OCI-LY3 (cell line): Measurements from ENCODE around the gene STX18.
"Not testable (repeated sequence)": the region's sequence is repeated elsewhere in the genome, so short reads cannot be mapped to it uniquely, and the experiment has no call there.

ENCODE experiments used
- H2AFZ ChIP-seq: fragments of 200-600, 300-600 bp; shearing (Covaris generic); 2 replicates; pipeline ENCODE4 v1.6.0; 2014; ENCODE audit warnings: antibody characterized with exemption, low read depth, low read length
- H3K27ac ChIP-seq: fragments of 200-600, 300-600 bp; sonication (generic); 2 replicates; pipeline ENCODE4 v1.5.1; 2014; ENCODE audit warnings: mild to moderate bottlenecking, low read length, moderate library complexity, mixed read lengths
- H3K27me3 ChIP-seq: fragments of 200-600, 300-600 bp; sonication (generic); 2 replicates; pipeline ENCODE4 v1.6.1; 2014; ENCODE audit warnings: low read depth, low read length, mixed read lengths
- H3K36me3 ChIP-seq: fragments of 200-600, 300-600 bp; sonication (generic); replicated peaks from 2 replicates; pipeline ENCODE3; 2014; ENCODE audit warnings: low read depth, low read length, mixed read lengths
- H3K4me1 ChIP-seq: fragments of 300-600, 200-600 bp; sonication (generic); 2 replicates; pipeline ENCODE4 v1.6.1; 2014; ENCODE audit warnings: low read length, mixed read lengths
- H3K4me2 ChIP-seq: fragments of 200-600, 300-600 bp; sonication (generic); 2 replicates; pipeline ENCODE4 v1.6.1; 2014; ENCODE audit warnings: low read length, mixed read lengths
- H3K4me3 ChIP-seq: fragments of 300-600, 200-600 bp; sonication (generic); 2 replicates; pipeline ENCODE4 v1.5.1; 2014; ENCODE audit warnings: antibody characterized with exemption, mild to moderate bottlenecking, low read length, moderate library complexity
- H3K79me2 ChIP-seq: fragments of 300-600, 200-600 bp; shearing (Covaris generic); 2 replicates; pipeline ENCODE4 v1.6.1; 2014; ENCODE audit warnings: mild to moderate bottlenecking, low read length, mixed read lengths
- H3K9ac ChIP-seq: fragments of 300-600, 200-600 bp; shearing (Covaris generic); 2 replicates; pipeline ENCODE4 v1.6.0; 2014; ENCODE audit warnings: mild to moderate bottlenecking, low read length, moderate library complexity
- H3K9me3 ChIP-seq: fragments of 200-600, 300-600 bp; shearing (Covaris generic); 2 replicates; pipeline ENCODE4 v1.6.1; 2014; ENCODE audit warnings: low read length, mixed read lengths; ENCODE audit not compliant: insufficient read depth
- H4K20me1 ChIP-seq: fragments of 200-600, 300-600 bp; sonication (generic); 2 replicates; pipeline ENCODE4 v1.6.1; 2016; ENCODE audit warnings: low read length, mixed read lengths; ENCODE audit not compliant: insufficient read depth
- CTCF ChIP-seq: fragments of 200-600, 300-600 bp; sonication (generic); IDR thresholded peaks from 2 replicates; pipeline ENCODE4 v1.5.1; 2014; ENCODE audit warnings: antibody characterized with exemption, low read length, low read depth
- EZH2phosphoT487 ChIP-seq: fragments of 200-600 bp; shearing (Covaris generic); IDR thresholded peaks from 2 replicates; pipeline ENCODE4 v1.6.1; 2018; ENCODE audit warnings: antibody characterized with exemption, mixed run types, low read depth

Gene STX18

DNA sequence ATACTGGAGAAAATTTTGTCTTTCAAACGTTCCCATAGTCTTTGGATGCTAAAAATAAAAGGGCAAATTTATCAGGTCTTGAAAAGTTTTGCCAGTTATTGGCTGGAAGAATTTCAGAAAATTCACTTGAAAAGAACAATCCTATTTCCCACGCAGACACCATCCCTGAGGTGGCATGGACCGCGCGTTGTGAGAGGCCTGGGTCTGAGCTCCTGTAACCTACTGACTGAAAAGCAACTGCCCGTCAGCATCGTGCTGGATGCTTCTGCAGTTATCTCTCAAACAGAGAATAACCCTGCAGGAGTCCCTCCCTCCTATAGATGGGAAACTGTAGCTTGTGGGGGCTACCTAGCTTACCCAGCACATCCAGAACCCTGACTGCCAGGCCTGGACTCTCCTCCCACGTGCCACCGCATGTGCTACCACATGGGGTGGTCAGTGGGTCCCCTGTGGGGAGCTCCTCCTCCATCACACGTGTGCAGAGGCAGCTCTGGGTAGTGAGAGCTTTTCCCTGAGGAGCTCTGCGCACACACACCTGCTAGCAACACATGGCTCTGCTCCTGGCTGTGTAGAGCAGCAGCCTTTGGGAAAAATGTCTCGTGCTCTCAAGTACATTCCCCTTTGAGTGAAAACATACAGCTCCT lies 118.9 kb downstream of the STX18 start:
- Histone ChIP-seq H3K4me3 (no peak overlapping the region), H4K20me1 (no peaks in the 10 kb centered on the region), H3K9ac (no peak overlapping the region), H3K4me2 (no peak overlapping the region), H3K36me3 (peaks cover 21% of the 10 kb centered on the region), H3K27me3 (no peaks in the 10 kb centered on the region), H3K9me3 (no peaks in the 10 kb centered on the region), H3K27ac (no peak overlapping the region), H2AFZ (no peak overlapping the region), H3K4me1 (no peaks in the 10 kb centered on the region), H3K79me2 (no peaks in the 10 kb centered on the region)
- no peak for TF ChIP-seq EZH2phosphoT487
- TF ChIP-seq CTCF: no peak

DNA sequence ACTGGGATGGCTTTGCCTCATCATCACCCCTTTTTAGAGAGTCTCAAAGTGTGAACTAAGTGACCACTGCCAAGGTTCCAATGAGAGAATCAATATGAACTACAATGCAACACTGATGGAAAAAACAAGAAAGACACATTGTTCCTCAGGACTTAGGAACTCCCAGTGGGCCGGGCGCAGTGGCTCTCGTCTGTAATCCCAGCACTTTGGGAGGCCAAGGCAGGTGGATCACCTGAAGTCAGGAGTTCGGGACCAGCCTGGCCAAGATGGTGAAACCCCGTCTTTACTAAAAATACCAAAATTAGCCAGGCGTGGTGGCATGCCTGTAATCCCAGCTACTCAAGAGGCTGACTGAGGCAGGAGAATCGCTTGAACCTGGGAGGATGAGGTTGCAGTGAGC lies 119.7 kb downstream of the STX18 start:
- H3K27ac ChIP-seq: not testable (repeated sequence)

DNA sequence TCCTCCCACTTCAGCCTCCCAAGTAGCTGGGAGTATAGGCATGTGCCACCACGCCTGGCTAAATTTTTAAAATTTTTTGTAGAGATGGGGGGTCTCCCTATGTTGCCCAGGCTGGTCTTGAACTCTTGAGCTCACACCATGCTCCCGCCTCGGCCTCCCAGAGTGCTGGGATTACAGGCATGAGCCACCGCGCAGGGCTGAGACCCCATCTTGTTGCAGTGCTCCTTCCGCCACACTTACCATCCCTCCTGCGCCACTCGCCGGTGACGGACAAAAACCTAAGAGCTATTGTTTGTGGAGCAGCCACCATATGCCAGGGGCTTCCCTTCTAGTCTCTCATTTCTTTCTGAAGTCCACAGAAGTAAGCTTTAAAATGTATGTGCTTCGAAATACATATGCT lies 120.5 kb downstream of the STX18 start:
- Histone ChIP-seq H3K4me3 (no peak overlapping the region), H4K20me1 (no peaks in the 10 kb centered on the region), H3K27ac (no peak overlapping the region), H2AFZ (no peak overlapping the region), H3K27me3 (no peaks in the 10 kb centered on the region), H3K4me1 (no peaks in the 10 kb centered on the region), H3K9ac (no peak overlapping the region), H3K9me3 (no peaks in the 10 kb centered on the region), H3K4me2 (no peak overlapping the region), H3K79me2 (no peaks in the 10 kb centered on the region), H3K36me3 (peaks cover 21% of the 10 kb centered on the region)
- no peak for TF ChIP-seq EZH2phosphoT487

More for the DNA sequence above, 119.7 kb downstream of the STX18 start:
- not testable (repeated sequence) for H4K20me1 ChIP-seq, H3K4me2 ChIP-seq, H3K79me2 ChIP-seq, H3K4me1 ChIP-seq, H3K9me3 ChIP-seq, H3K27me3 ChIP-seq, H3K4me3 ChIP-seq, H2AFZ ChIP-seq, H3K9ac ChIP-seq
- H3K36me3 ChIP-seq: peaks cover 21% of the 10 kb centered on the region

- no peaks in the 10 kb centered on the region for H3K27me3 ChIP-seq
- peaks cover 21% of the 10 kb centered on the region for H3K36me3 ChIP-seq
- H2AFZ ChIP-seq: no peak overlapping the region
- TF ChIP-seq EZH2phosphoT487: no peak
- no peak for TF ChIP-seq CTCF
- H3K9ac ChIP-seq: no peak overlapping the region
- H3K9me3 ChIP-seq: no peaks in the 10 kb centered on the region
- no peak overlapping the region for H3K27ac ChIP-seq
- no peaks in the 10 kb centered on the region for H4K20me1 ChIP-seq
- no peak overlapping the region for H3K4me2 ChIP-seq
- no peaks in the 10 kb centered on the region for H3K79me2 ChIP-seq
- no peak overlapping the region for H3K4me3 ChIP-seq
- H3K4me1 ChIP-seq: no peaks in the 10 kb centered on the region
Measured at GRCh38 chr4:4420421-4420820, 121.4 kb downstream of the STX18 start.

DNA sequence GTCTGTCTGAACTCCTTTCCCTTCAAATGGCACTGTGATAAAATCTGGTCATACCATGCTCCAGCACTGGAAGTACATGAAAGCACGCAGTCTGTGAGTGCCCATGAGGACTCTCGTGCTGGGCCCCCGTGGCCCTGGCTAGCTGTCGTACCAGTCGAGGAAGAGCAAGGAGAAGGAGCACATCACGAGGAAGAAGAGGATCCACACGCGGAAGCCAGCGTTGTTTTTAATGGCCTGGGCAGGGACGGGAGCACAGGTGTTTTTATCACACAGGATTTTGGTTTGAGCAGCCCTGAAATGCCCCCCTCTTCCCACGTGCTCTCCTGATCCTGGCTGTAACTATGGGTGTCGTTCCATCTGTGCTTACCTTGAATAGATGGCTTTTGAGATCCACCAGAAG lies 122.0 kb downstream of the STX18 start:
- Histone ChIP-seq H3K9ac (no peak overlapping the region), H4K20me1 (no peaks in the 10 kb centered on the region), H3K4me1 (no peaks in the 10 kb centered on the region), H3K4me3 (no peak overlapping the region), H3K36me3 (peaks cover 21% of the 10 kb centered on the region), H3K9me3 (no peaks in the 10 kb centered on the region), H3K27ac (no peak overlapping the region), H3K79me2 (no peaks in the 10 kb centered on the region), H3K27me3 (no peaks in the 10 kb centered on the region), H3K4me2 (no peak overlapping the region), H2AFZ (no peak overlapping the region)
- no peak for TF ChIP-seq EZH2phosphoT487
- no peak for TF ChIP-seq CTCF
